Measurements from ENCODE around the gene PELO.

DNA sequence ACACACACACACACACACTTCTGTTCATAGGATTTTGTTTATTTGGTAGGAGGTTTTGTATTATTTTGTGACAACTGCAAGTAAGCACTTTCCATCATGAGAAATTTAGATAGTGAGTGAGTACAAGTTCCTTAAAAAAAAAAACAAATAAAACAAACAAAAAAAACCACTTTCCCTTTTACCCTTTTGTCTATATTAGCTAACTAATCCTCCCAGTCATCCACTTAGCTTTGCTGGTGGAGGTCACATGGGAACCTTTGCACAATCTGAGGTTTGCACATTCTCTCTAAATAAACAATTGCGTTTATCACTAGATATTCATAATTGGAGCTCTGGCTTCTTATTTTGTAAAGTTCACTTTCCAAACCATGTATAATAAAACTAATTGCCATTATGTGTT lies 6.8 kb downstream of the PELO start:
- no peak for TF ChIP-seq CTCF (IDR thresholded peaks at IDR 0.05)
- no peak for TF ChIP-seq POLR2A (IDR thresholded peaks at IDR 0.05)
